Vagina (tissue), 2 donors: ENCODE results near the gene TH.

Experiments
- POLR2A ChIP-seq, 2 donors: fragments of 450-650 bp; IDR thresholded peaks; one replicate each; pipeline ENCODE4 v1.6.1; 2017; ENCODE audit warnings: antibody characterized with exemption in 2 of 2, mild to moderate bottlenecking in 2 of 2, moderate library complexity in 2 of 2
- POLR2AphosphoS5 ChIP-seq, 2 donors: sonication (generic); formaldehyde crosslinking; IDR thresholded peaks; one replicate each; pipeline ENCODE4 v1.9.0; 2017; ENCODE audit warnings: antibody characterized with exemption in 2 of 2, mild to moderate bottlenecking in 2 of 2, low read depth in 1 of 2; ENCODE audit not compliant: insufficient read depth in 1 of 2
- TF ChIP-seq, protein P1 (sequence below), 3 experiments: fragments of 450-650 bp in 2 of 3; fragments of 200-600 bp in 1 of 3; sonication (generic) in 1 of 3; IDR thresholded peaks; one replicate each; pipeline ENCODE4 v1.5.1; 2017 to 2019; ENCODE audit warnings: antibody characterized with exemption in 3 of 3, mild to moderate bottlenecking in 2 of 3, moderate library complexity in 2 of 3

DNA sequence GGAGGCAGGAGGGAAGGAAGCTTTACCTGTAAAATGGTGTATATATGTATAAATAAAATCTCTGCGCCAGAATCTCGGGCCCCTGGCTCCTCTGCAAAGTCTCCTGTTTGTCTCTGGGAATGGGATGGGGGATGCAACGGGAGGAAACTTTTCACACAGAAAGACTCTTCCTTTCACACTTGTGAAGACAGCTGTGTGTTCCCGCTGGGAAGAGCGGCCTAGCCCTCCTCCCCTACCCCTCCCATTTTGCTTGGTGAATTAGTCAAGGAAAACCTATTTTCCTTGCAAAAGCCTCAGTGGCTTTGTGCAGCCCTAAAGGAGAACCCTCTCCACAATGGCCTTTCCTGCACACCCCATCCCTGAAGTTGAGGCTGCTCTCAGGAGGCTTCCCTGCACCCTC is 23.0 kb downstream of the TH start:
- TF ChIP-seq, protein P1, sequence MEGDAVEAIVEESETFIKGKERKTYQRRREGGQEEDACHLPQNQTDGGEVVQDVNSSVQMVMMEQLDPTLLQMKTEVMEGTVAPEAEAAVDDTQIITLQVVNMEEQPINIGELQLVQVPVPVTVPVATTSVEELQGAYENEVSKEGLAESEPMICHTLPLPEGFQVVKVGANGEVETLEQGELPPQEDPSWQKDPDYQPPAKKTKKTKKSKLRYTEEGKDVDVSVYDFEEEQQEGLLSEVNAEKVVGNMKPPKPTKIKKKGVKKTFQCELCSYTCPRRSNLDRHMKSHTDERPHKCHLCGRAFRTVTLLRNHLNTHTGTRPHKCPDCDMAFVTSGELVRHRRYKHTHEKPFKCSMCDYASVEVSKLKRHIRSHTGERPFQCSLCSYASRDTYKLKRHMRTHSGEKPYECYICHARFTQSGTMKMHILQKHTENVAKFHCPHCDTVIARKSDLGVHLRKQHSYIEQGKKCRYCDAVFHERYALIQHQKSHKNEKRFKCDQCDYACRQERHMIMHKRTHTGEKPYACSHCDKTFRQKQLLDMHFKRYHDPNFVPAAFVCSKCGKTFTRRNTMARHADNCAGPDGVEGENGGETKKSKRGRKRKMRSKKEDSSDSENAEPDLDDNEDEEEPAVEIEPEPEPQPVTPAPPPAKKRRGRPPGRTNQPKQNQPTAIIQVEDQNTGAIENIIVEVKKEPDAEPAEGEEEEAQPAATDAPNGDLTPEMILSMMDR (IDR thresholded peaks at IDR 0.05), result no peak
- no peak for TF ChIP-seq POLR2A (IDR thresholded peaks at IDR 0.05)
- TF ChIP-seq POLR2AphosphoS5 (IDR thresholded peaks at IDR 0.05; ENCODE audit: insufficient read depth in 1 of 2, low read depth in 1 of 2), result no peak
